WTC11 (cell line): Measurements from ENCODE around the gene UGT2B15. TPM values are rescaled to one million over a fixed set of nuclear protein-coding genes. Genes with fewer than 3 reads are reported as not detected.

Source experiments
- ATAC-seq: fragments of 200-7000 bp; cut with Tn5 transposase; 2 replicates; pipeline ENCODE4 v1.10.0; 2021; ENCODE audit warnings: mild to moderate bottlenecking, moderate library complexity
- CTCF ChIA-PET: fragments of 300-600 bp; sonication (Branson Sonifier 250); formaldehyde crosslinking; loops from one replicate; lab custom pipeline; 2021; ENCODE audit warnings: antibody characterized with exemption; lab: Charles Lee
- POLR2A ChIA-PET: fragments of 350-600 bp; sonication (Branson Sonifier 250); formaldehyde crosslinking; loops from one replicate; lab custom pipeline; 2021; ENCODE audit warnings: antibody characterized with exemption; lab: Charles Lee
- DNase-seq: peaks from one replicate; pipeline ENCODE4 v3.0.0; 2021; ENCODE audit warnings: low spot score
- H3K27ac Mint-ChIP-seq: 2 replicates; pipeline ENCODE4 v1.8.0; 2021; ENCODE audit warnings: mixed read lengths
- H3K27me3 Mint-ChIP-seq: 2 replicates; pipeline ENCODE4 v1.8.0; 2021; ENCODE audit warnings: low read depth, mild to moderate bottlenecking, moderate library complexity, mixed read lengths
- H3K36me3 Mint-ChIP-seq: 2 replicates; pipeline ENCODE4 v1.8.0; 2021; ENCODE audit warnings: mixed read lengths
- H3K4me1 Mint-ChIP-seq: 2 replicates; pipeline ENCODE4 v1.8.0; 2022; ENCODE audit warnings: mixed read lengths
- H3K4me3 Mint-ChIP-seq: 2 replicates; pipeline ENCODE4 v1.8.0; 2021; ENCODE audit warnings: mild to moderate bottlenecking, moderate library complexity, mixed read lengths
- H3K9me3 Mint-ChIP-seq: 2 replicates; pipeline ENCODE4 v1.8.0; 2021; ENCODE audit warnings: mixed read lengths
- ETV6 ChIP-seq: sonication (generic); formaldehyde crosslinking; IDR thresholded peaks from 2 replicates; pipeline ENCODE4 v1.8.1; 2022; ENCODE audit warnings: mild to moderate bottlenecking, missing genetic modification reagents
- GTF2I ChIP-seq: fragments of 250-450 bp; sonication (Bioruptor Pico); conservative IDR thresholded peaks from 2 replicates; pipeline ENCODE4 v1.4.0; 2021; ENCODE audit warnings: mild to moderate bottlenecking
- HMGXB4 ChIP-seq: sonication (generic); formaldehyde crosslinking; IDR thresholded peaks from 2 replicates; pipeline ENCODE4 v1.8.1; 2023; ENCODE audit warnings: mild to moderate bottlenecking, moderate library complexity, missing genetic modification reagents
- IRF1 ChIP-seq: sonication (generic); formaldehyde crosslinking; IDR thresholded peaks from 2 replicates; pipeline ENCODE4 v1.8.0; 2023; ENCODE audit warnings: missing genetic modification reagents
- JUN ChIP-seq: sonication (generic); formaldehyde crosslinking; IDR thresholded peaks from 2 replicates; pipeline ENCODE4 v1.8.0; 2023; ENCODE audit warnings: mild to moderate bottlenecking, missing genetic modification reagents
- MXD4 ChIP-seq: fragments of 250-450 bp; sonication (Bioruptor Pico); IDR thresholded peaks from 2 replicates; pipeline ENCODE4 v1.8.0; 2021; ENCODE audit warnings: mild to moderate bottlenecking, moderate library complexity, borderline replicate concordance
- NFATC4 ChIP-seq: fragments of 250-450 bp; sonication (Bioruptor Pico); IDR thresholded peaks from 2 replicates; pipeline ENCODE4 v1.9.0; 2021; ENCODE audit warnings: mild to moderate bottlenecking
- NFYB ChIP-seq: sonication (generic); formaldehyde crosslinking; conservative IDR thresholded peaks from 2 replicates; pipeline ENCODE4 v1.8.0; 2022; ENCODE audit warnings: low read depth, missing genetic modification reagents
- NR3C1 ChIP-seq: sonication (generic); formaldehyde crosslinking; conservative IDR thresholded peaks from 2 replicates; pipeline ENCODE4 v1.8.1; 2023; ENCODE audit warnings: low read depth, mild to moderate bottlenecking, missing genetic modification reagents
- PREB ChIP-seq: sonication (generic); formaldehyde crosslinking; IDR thresholded peaks from 2 replicates; pipeline ENCODE4 v1.8.1; 2022; ENCODE audit warnings: mild to moderate bottlenecking, missing genetic modification reagents, moderate library complexity, borderline replicate concordance
- PRRX2 ChIP-seq: fragments of 250-450 bp; sonication (Bioruptor Pico); IDR thresholded peaks from 2 replicates; pipeline ENCODE4 v1.8.0; 2021; ENCODE audit warnings: mild to moderate bottlenecking
- RELA ChIP-seq: sonication (generic); formaldehyde crosslinking; IDR thresholded peaks from 2 replicates; pipeline ENCODE4 v1.8.1; 2022; ENCODE audit warnings: missing genetic modification reagents, mild to moderate bottlenecking, borderline replicate concordance
- SOX15 ChIP-seq: fragments of 250-450 bp; sonication (Bioruptor Pico); IDR thresholded peaks from 2 replicates; pipeline ENCODE4 v1.9.0; 2021; ENCODE audit warnings: mild to moderate bottlenecking
- STAT6 ChIP-seq: sonication (generic); formaldehyde crosslinking; conservative IDR thresholded peaks from 2 replicates; pipeline ENCODE4 v1.8.1; 2023; ENCODE audit warnings: mild to moderate bottlenecking, low read depth, missing genetic modification reagents, moderate library complexity
- USF2 ChIP-seq: sonication (generic); formaldehyde crosslinking; IDR thresholded peaks from 2 replicates; pipeline ENCODE4 v1.8.1; 2023; ENCODE audit warnings: mild to moderate bottlenecking, missing genetic modification reagents, moderate library complexity
- ZNF121 ChIP-seq: sonication (generic); formaldehyde crosslinking; IDR thresholded peaks from 2 replicates; pipeline ENCODE4 v1.8.0; 2023; ENCODE audit warnings: missing genetic modification reagents
- ZNF219 ChIP-seq: sonication (generic); formaldehyde crosslinking; IDR thresholded peaks from 2 replicates; pipeline ENCODE4 v1.8.0; 2023; ENCODE audit warnings: missing genetic modification reagents, mild to moderate bottlenecking, borderline replicate concordance
- ZNF281 ChIP-seq: sonication (generic); formaldehyde crosslinking; IDR thresholded peaks from 2 replicates; pipeline ENCODE4 v1.8.0; 2023; ENCODE audit warnings: mild to moderate bottlenecking, missing genetic modification reagents
- ZNF317 ChIP-seq: sonication (generic); formaldehyde crosslinking; IDR thresholded peaks from 2 replicates; pipeline ENCODE4 v1.8.1; 2023; ENCODE audit warnings: low read depth, mild to moderate bottlenecking, moderate library complexity, missing genetic modification reagents, borderline replicate concordance
- ZNF423 ChIP-seq: fragments of 250-450 bp; sonication (Bioruptor Pico); IDR thresholded peaks from 2 replicates; pipeline ENCODE4 v2.1.2; 2022; ENCODE audit warnings: mild to moderate bottlenecking, moderate library complexity
- ZNF512 ChIP-seq: sonication (generic); formaldehyde crosslinking; IDR thresholded peaks from 2 replicates; pipeline ENCODE4 v1.8.1; 2022; ENCODE audit warnings: missing genetic modification reagents, borderline replicate concordance
- total RNA-seq: library from RNA; stranded (reverse); gene quantifications from 3 replicates; pipeline ENCODE4 v1.2.3, GENCODE V29; 2021

The UGT2B15 gene
- total RNA-seq, 1 experiment from 2014 or later = 0.22 TPM

GRCh38 chr4:68712207-68712606, 41.8 kb upstream of the UGT2B15 start:
- Mint-ChIP-seq H3K9me3 (no peaks in the 10 kb centered on the region), H3K27ac (no peak overlapping the region), H3K4me3 (no peak overlapping the region), H3K4me1 (peaks cover 9% of the 10 kb centered on the region), H3K36me3 (no peaks in the 10 kb centered on the region), H3K27me3 (no peaks in the 10 kb centered on the region)
- ATAC-seq (no peak), DNase-seq (no peak)
- no peak for TF ChIP-seq ETV6 (CRISPR knock-in tag)
- TF ChIP-seq GTF2I (CRISPR knock-in tag) = no peak
- TF ChIP-seq NFYB (CRISPR knock-in tag) = no peak
- TF ChIP-seq ZNF423 (CRISPR knock-in tag) = no peak
- no peak for TF ChIP-seq STAT6 (CRISPR knock-in tag)
- no peak for TF ChIP-seq JUN (CRISPR knock-in tag)
- TF ChIP-seq ZNF281 (CRISPR knock-in tag) = no peak
- TF ChIP-seq MXD4 (CRISPR knock-in tag) = no peak
- TF ChIP-seq ZNF512 (CRISPR knock-in tag) = no peak
- TF ChIP-seq ZNF317 (CRISPR knock-in tag) = no peak
- TF ChIP-seq USF2 = no peak
- TF ChIP-seq ZNF121 (CRISPR knock-in tag) = no peak
- TF ChIP-seq PRRX2 (CRISPR knock-in tag) = no peak
- TF ChIP-seq NFATC4 = no peak
- no peak for TF ChIP-seq RELA (CRISPR knock-in tag)
- no peak for TF ChIP-seq ZNF219 (CRISPR knock-in tag)
- TF ChIP-seq PREB (CRISPR knock-in tag) = no peak
- CTCF ChIA-PET = no interaction called here
- POLR2A ChIA-PET = no interaction called here

GRCh38 chr4:68708566-68708965, 38.1 kb upstream of the UGT2B15 start:
- CTCF ChIA-PET = no interaction called here
- H3K36me3 Mint-ChIP-seq = peaks cover 8% of the 10 kb centered on the region
- no peak for ATAC-seq
- H3K9me3 Mint-ChIP-seq = peaks cover 16% of the 10 kb centered on the region
- H3K27ac Mint-ChIP-seq = no peak overlapping the region
- 0 out of 2 replicates have a peak, but pooled peaks cover 3% of the 10 kb centered on the region for H3K4me1 Mint-ChIP-seq
- DNase-seq = no peak
- no peak overlapping the region for H3K4me3 Mint-ChIP-seq
- POLR2A ChIA-PET = no interaction called here
- no peaks in the 10 kb centered on the region for H3K27me3 Mint-ChIP-seq
- TF ChIP-seq SOX15 (CRISPR knock-in tag) (no peak), USF2 (no peak), HMGXB4 (CRISPR knock-in tag) (no peak), NR3C1 (CRISPR knock-in tag) (no peak), IRF1 (CRISPR knock-in tag) (no peak)
